HG02763 (cell line): ENCODE results near the gene TFB2M.
"Not testable (repeated sequence)": the region's sequence is repeated elsewhere in the genome, so short reads cannot be mapped to it uniquely, and the experiment has no call there.

Experiments used
- ATAC-seq: cut with Tn5 transposase; IDR thresholded peaks from one replicate; pipeline ENCODE4 v1.9.1; 2021; ENCODE audit warnings: mild to moderate bottlenecking, moderate library complexity; ENCODE audit not compliant: unreplicated experiment

TFB2M gene

GRCh38 chr1:246583056-246583440 is 17.0 kb upstream of the TFB2M start:
- ATAC-seq = no peak

- ATAC-seq = no peak
Observed at GRCh38 chr1:246582301-246583055, 16.4 kb upstream of the TFB2M start.

- ATAC-seq = no peak
Observed at GRCh38 chr1:246580497-246581370, 14.7 kb upstream of the TFB2M start.

- ATAC-seq = peak; percentile 74
Observed at GRCh38 chr1:246579818-246580217, 13.8 kb upstream of the TFB2M start.

- no peak for ATAC-seq
Observed at GRCh38 chr1:246577720-246578106, 11.7 kb upstream of the TFB2M start.

GRCh38 chr1:246577082-246577719 is 11.1 kb upstream of the TFB2M start:
- ATAC-seq = no peak

- no peak for ATAC-seq
Observed at GRCh38 chr1:246576709-246577032, 10.6 kb upstream of the TFB2M start.

- ATAC-seq = no peak
Observed at GRCh38 chr1:246573491-246573890, 7.4 kb upstream of the TFB2M start.

GRCh38 chr1:246572785-246573184 is 6.7 kb upstream of the TFB2M start:
- no peak for ATAC-seq

GRCh38 chr1:246571953-246572352 is 5.9 kb upstream of the TFB2M start:
- ATAC-seq = no peak

- ATAC-seq = not testable (repeated sequence)
Observed at GRCh38 chr1:246571309-246571708, 5.2 kb upstream of the TFB2M start.

- ATAC-seq = no peak
Observed at GRCh38 chr1:246569248-246570238, 3.5 kb upstream of the TFB2M start.

- no peak for ATAC-seq
Observed at GRCh38 chr1:246567646-246568235, 1.7 kb upstream of the TFB2M start.

GRCh38 chr1:246566813-246567645 is 968 bp upstream of the TFB2M start:
- ATAC-seq = peak; percentile 15

- no peak for ATAC-seq
Observed at GRCh38 chr1:246565751-246566127, 322 bp downstream of the TFB2M start.

- ATAC-seq = no peak
Observed at GRCh38 chr1:246564839-246565750, 966 bp downstream of the TFB2M start.

- not testable (repeated sequence) for ATAC-seq
Observed at GRCh38 chr1:246560833-246561232, 5.2 kb downstream of the TFB2M start.

GRCh38 chr1:246559310-246559709 is 6.8 kb downstream of the TFB2M start:
- ATAC-seq = no peak
